Measurements from ENCODE around the gene MKLN1.

DNA sequence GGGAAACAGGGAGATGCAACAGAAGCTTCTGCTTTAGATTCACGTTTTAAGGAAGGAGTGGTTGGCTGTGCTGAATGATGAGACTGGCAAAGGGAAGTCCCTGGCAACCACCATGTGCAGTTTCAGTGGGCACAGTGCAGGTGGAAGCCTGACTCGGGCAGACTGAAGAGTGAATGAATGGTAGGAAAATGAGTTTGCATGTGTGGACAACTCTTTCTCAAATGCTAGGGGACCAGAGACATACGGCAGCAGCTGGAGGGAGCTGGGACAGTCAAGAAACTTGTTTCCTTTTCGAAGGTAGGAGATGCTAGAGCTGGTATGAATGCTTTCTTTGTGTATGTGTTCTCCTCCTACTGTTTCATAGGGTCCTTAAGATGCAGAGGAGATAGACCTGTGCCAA is 199.8 kb downstream of the MKLN1 start:
- TF ChIP-seq, protein P1, sequence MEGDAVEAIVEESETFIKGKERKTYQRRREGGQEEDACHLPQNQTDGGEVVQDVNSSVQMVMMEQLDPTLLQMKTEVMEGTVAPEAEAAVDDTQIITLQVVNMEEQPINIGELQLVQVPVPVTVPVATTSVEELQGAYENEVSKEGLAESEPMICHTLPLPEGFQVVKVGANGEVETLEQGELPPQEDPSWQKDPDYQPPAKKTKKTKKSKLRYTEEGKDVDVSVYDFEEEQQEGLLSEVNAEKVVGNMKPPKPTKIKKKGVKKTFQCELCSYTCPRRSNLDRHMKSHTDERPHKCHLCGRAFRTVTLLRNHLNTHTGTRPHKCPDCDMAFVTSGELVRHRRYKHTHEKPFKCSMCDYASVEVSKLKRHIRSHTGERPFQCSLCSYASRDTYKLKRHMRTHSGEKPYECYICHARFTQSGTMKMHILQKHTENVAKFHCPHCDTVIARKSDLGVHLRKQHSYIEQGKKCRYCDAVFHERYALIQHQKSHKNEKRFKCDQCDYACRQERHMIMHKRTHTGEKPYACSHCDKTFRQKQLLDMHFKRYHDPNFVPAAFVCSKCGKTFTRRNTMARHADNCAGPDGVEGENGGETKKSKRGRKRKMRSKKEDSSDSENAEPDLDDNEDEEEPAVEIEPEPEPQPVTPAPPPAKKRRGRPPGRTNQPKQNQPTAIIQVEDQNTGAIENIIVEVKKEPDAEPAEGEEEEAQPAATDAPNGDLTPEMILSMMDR (IDR thresholded peaks at IDR 0.05; ENCODE audit: poor library complexity), result no peak
- TF ChIP-seq EZH2 (IDR thresholded peaks at IDR 0.05; ENCODE audit: borderline replicate concordance) (no peak), EZH2phosphoT487 (IDR thresholded peaks at IDR 0.05; ENCODE audit: low read depth, severe bottlenecking, unreplicated experiment) (no peak)
